ENCODE results near the gene COL4A5.

Gene COL4A5

DNA sequence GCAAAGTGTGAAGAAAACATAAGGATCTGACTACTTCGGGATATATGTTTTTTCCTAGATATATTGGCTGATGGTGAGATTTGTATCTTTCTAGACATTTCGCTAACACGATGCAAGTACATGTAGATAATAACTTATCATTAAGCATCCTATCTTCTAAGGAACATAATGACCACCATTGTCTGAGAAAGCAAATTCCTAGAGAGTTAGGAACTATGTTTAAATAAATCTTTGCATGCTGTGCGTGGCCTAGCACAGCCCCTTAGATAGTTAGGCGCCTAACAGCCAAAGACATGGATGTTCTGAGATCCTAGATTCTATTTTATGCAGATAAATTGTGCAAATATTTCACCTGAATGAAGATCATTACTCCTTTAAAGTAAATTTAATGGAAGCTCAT is 4.4 kb upstream of the COL4A5 start:
- TF ChIP-seq EZH2phosphoT487 (conservative IDR thresholded peaks at IDR 0.05; ENCODE audit: low read length) = no peak
- TF ChIP-seq, protein P1, sequence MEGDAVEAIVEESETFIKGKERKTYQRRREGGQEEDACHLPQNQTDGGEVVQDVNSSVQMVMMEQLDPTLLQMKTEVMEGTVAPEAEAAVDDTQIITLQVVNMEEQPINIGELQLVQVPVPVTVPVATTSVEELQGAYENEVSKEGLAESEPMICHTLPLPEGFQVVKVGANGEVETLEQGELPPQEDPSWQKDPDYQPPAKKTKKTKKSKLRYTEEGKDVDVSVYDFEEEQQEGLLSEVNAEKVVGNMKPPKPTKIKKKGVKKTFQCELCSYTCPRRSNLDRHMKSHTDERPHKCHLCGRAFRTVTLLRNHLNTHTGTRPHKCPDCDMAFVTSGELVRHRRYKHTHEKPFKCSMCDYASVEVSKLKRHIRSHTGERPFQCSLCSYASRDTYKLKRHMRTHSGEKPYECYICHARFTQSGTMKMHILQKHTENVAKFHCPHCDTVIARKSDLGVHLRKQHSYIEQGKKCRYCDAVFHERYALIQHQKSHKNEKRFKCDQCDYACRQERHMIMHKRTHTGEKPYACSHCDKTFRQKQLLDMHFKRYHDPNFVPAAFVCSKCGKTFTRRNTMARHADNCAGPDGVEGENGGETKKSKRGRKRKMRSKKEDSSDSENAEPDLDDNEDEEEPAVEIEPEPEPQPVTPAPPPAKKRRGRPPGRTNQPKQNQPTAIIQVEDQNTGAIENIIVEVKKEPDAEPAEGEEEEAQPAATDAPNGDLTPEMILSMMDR (IDR thresholded peaks at IDR 0.05; ENCODE audit: insufficient read depth, low read length, poor library complexity, severe bottlenecking) = no peak
- Histone ChIP-seq H3K27ac (ENCODE audit: low read depth, low read length) (no peak overlapping the region), H3K79me2 (ENCODE audit: insufficient read depth, low read length) (no peaks in the 10 kb centered on the region), H3K9me2 (replicated peaks; ENCODE audit: insufficient read depth, low read length) (no peaks in the 10 kb centered on the region), H3K4me3 (ENCODE audit: insufficient read depth, low read length, poor library complexity, severe bottlenecking) (no peak overlapping the region), H4K20me1 (ENCODE audit: low read depth, low read length) (no peaks in the 10 kb centered on the region), H3F3A (ENCODE audit: insufficient read depth) (no peaks in the 10 kb centered on the region), H3K27me3 (ENCODE audit: low read length) (no peaks in the 10 kb centered on the region), H3K36me3 (ENCODE audit: low read length) (no peaks in the 10 kb centered on the region), H2AFZ (ENCODE audit: low read depth, low read length, severe bottlenecking) (no peak overlapping the region), H3K4me2 (ENCODE audit: low read depth, low read length, poor library complexity, severe bottlenecking) (no peak overlapping the region), H3K9ac (ENCODE audit: low read length) (no peak overlapping the region), H3K9me3 (ENCODE audit: insufficient read depth, low read length) (no peaks in the 10 kb centered on the region)

DNA sequence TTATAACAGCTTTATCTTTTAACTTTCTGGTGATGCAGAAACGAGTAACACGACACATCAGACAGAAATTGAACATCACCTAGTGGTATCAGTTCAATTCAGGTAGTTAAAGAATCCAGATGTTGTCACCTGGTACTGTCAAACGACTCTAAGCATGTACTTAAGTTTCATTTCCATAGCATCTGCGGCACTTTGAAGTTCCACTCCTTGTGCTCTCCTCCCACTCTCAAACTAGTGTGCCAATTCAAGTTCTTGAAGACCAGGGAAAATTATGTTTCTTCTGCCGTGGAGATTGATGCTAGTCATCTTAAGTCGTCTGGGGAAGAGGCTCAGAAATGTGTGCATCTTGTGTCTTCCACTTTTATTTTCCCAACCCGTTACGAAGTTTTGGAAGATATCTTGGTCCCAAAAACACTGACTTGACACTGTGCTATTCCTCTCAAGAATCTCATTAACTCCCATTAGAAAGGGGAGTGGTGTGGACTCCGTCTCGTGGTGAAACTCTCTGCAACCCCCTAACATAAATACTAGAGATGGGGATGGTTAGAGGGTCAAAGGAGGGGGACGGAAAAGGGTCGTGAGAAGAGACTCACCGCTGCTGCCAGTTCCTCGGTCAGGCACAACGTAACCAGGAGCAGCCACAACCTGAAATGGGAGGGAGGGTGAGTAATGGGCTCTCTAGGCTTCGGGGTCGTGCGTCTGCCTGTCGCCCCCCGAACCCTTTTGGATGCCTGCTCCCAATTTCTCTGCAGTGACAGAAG is 2.1 kb upstream of the COL4A5 start:
- H3K36me3 ChIP-seq (ENCODE audit: low read length) = no peaks in the 10 kb centered on the region
- H3F3A ChIP-seq (ENCODE audit: insufficient read depth) = no peaks in the 10 kb centered on the region
- no peak overlapping the region for H3K9ac ChIP-seq (ENCODE audit: low read length)
- H3K79me2 ChIP-seq (ENCODE audit: insufficient read depth, low read length) = no peaks in the 10 kb centered on the region
- H3K4me2 ChIP-seq (ENCODE audit: low read depth, low read length, poor library complexity, severe bottlenecking) = no peak overlapping the region
- H2AFZ ChIP-seq (ENCODE audit: low read depth, low read length, severe bottlenecking) = no peak overlapping the region
- H4K20me1 ChIP-seq (ENCODE audit: low read depth, low read length) = no peaks in the 10 kb centered on the region
- TF ChIP-seq, protein P1 (IDR thresholded peaks at IDR 0.05; ENCODE audit: insufficient read depth, low read length, poor library complexity, severe bottlenecking) = no peak
- no peak for TF ChIP-seq EZH2phosphoT487 (conservative IDR thresholded peaks at IDR 0.05; ENCODE audit: low read length)
- H3K9me3 ChIP-seq (ENCODE audit: insufficient read depth, low read length) = no peaks in the 10 kb centered on the region
- H3K9me2 ChIP-seq (replicated peaks; ENCODE audit: insufficient read depth, low read length) = no peaks in the 10 kb centered on the region
- no peak overlapping the region for H3K4me3 ChIP-seq (ENCODE audit: insufficient read depth, low read length, poor library complexity, severe bottlenecking)
- H3K27me3 ChIP-seq (ENCODE audit: low read length) = no peaks in the 10 kb centered on the region
- no peak overlapping the region for H3K27ac ChIP-seq (ENCODE audit: low read depth, low read length)

DNA sequence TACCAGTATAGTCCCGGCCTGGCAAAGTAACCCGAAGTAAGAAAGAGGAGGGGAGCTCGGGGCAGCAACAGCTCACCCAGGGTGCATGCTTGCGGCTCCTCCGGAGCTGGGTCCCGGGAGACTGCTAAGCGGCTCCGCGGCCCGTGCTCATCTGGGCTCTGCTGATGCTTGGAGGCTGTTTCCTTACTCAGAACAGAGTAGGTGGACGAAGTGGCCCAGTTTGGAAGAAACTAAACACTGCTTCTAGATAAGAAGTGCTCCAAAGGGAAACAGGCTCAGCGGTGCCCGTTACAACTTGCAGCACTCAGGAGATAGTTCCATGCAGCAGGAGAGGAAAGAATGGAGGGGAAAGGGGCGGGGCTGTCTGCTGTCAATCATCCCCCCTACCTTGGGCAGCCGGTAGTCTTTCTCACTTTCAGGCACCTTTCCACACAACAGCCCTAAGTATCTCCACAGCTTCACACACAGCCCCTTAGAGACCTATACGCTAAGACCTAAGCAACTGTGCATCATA is 1.5 kb upstream of the COL4A5 start, which contains the start of gene COL4A6:
Gene COL4A6 (minus strand): TSS at position 313 of the 514 bp plus-strand sequence. CDS start 226 bp downstream, at position 87.
- no peaks in the 10 kb centered on the region for H3K27me3 ChIP-seq (ENCODE audit: low read length)
- no peaks in the 10 kb centered on the region for H3F3A ChIP-seq (ENCODE audit: insufficient read depth)
- no peaks in the 10 kb centered on the region for H4K20me1 ChIP-seq (ENCODE audit: low read depth, low read length)
- no peak within 1 kb of the TSS for H3K4me3 ChIP-seq (ENCODE audit: insufficient read depth, low read length, poor library complexity, severe bottlenecking)
- peak within 1 kb of the TSS; percentile 82 for H2AFZ ChIP-seq (ENCODE audit: low read depth, low read length, severe bottlenecking)
- no peaks in the 10 kb centered on the region for H3K79me2 ChIP-seq (ENCODE audit: insufficient read depth, low read length)
- H3K27ac ChIP-seq (ENCODE audit: low read depth, low read length) = no peak within 1 kb of the TSS
- TF ChIP-seq, protein P1 (IDR thresholded peaks at IDR 0.05; ENCODE audit: insufficient read depth, low read length, poor library complexity, severe bottlenecking) = no peak
- no peak for TF ChIP-seq EZH2phosphoT487 (conservative IDR thresholded peaks at IDR 0.05; ENCODE audit: low read length)
- no peaks in the 10 kb centered on the region for H3K9me2 ChIP-seq (replicated peaks; ENCODE audit: insufficient read depth, low read length)
- 0 out of 2 replicates have a peak within 1 kb of the TSS, but pooled peaks have one; percentile 57 for H3K9ac ChIP-seq (ENCODE audit: low read length)
- no peaks in the 10 kb centered on the region for H3K9me3 ChIP-seq (ENCODE audit: insufficient read depth, low read length)
- no peaks in the 10 kb centered on the region for H3K36me3 ChIP-seq (ENCODE audit: low read length)
- H3K4me2 ChIP-seq (ENCODE audit: low read depth, low read length, poor library complexity, severe bottlenecking) = peak within 1 kb of the TSS; percentile 69
